Stimulated activated CD4-positive, alpha-beta T cell treated with anti-CD3 and anti-CD28 coated beads, Interleukin-2, amount 100 ng/mL, for 4 hours (primary cell): ENCODE measurements around the gene PDIA2.

Source experiments
- DNase-seq: peaks from one replicate; pipeline ENCODE4 v3.0.0-alpha.2; 2020; ENCODE audit warnings: low read depth

PDIA2 gene

DNA sequence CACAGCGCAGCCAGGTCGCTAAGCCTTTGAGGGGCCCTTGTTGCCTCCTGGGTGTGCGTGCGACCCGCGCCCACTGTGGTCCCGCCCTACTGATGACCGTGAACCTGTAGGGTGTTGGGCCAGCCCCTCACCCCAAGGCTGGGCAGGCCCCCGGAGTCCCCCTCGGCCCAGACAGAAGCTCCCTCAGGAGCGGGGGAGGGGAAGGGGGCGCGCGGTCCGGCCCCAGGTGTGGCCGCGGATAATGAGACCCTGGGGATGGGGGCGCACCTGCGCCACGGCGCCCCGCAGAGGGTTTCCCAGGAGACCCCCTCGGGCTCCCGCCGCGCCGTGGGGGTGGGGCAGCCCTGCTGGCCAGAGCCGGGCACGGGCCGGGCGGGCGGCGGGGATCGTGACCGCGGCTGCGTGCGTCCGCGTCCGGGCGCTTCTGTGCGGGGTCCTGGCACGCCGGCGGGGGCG, 2.9 kb upstream of the PDIA2 start:
- DNase-seq = no peak

DNA sequence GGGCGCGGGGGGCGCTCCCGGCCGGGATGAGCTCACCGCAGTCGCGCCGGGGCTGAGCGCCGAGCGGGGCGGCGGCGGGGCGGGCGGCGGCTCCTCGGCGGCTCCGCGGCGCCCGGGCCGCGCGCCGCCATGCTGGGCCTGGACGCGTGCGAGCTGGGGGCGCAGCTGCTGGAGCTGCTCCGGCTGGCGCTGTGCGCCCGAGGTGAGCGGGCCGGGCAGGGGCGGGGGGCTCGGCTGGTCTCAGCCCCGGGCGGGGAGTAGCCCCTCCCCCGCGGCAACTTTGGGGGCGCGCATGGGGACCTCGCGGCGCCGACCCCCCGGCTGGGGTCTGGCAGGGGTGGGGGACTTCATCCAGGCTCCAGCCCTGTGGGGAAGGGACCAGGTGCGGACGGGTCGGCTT, 2.4 kb upstream of the PDIA2 start, which contains the start of gene ARHGDIG:
Gene ARHGDIG (plus strand): TSS at position 40 of the 400 bp plus-strand sequence. CDS start 90 bp downstream, at position 130.
- DNase-seq = no peak

DNA sequence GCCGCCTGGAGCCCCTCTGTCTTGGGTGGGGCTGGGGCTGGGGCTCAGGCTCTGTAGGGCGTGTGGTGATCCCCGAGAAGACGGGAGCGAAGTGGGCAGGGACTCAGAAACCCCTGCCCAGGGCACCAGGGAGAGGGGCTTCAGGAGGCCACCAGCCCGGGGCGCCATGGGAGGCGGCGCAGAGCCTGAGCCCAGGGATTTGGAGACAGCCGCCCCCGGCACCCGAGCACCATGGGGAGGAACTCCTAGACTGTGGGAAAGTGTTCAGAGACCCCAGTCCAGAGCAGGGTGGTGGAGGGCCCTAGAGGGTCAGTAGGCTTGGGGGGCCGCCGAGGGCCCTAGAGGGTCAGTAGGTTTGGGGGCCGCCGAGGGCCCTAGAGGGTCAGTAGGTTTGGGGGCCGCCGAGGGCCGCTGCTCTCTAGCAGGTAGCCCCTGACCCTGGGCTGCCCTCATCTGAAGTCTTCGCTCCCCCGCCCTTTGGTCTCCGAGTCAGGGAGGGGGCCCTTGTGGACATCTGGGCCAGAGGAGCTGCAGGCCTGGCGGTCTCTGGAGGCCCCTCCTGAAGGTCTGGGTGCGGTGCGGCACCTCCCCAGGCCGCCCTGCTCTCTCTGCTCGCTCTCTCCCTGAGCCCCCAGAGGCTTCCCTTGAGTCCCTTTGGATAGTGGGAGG, 1.8 kb upstream of the PDIA2 start:
- no peak for DNase-seq

DNA sequence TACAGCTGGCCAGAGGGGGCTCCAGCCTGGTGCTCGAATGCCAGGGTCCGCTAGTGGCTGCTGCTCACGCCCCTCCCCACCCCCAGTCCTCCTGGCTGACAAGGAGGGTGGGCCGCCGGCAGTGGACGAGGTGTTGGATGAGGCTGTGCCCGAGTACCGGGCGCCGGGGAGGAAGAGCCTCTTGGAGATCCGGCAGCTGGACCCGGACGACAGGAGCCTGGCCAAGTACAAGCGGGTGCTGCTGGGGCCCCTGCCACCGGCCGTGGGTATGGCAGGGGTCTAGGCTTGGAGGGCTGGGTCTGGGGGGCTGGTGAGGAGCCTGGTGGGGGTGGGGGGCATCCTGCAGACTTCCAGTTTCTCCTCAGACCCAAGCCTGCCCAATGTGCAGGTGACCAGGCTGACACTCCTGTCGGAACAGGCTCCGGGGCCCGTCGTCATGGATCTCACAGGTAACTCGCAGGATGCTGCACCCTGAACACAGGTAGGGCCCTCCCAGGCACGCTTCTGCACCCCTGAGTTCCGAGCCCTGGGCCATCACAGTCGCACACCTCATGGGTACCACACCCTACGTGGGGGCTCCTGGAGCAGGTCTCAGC, 1.2 kb upstream of the PDIA2 start:
- no peak for DNase-seq

DNA sequence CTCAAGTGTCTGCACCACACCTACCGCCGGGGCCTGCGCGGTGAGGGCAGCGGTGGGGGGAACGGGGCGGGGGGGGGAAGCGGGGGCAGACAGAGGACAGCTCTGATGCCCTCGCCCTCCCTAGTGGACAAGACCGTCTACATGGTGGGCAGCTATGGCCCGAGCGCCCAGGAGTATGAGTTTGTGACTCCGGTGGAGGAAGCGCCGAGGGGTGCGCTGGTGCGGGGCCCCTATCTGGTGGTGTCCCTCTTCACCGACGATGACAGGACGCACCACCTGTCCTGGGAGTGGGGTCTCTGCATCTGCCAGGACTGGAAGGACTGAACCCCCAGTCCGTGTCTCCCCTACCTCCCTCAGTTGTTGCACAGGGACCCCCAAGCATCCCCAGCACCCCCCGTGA, 473 bp upstream of the PDIA2 start:
- DNase-seq = no peak

DNA sequence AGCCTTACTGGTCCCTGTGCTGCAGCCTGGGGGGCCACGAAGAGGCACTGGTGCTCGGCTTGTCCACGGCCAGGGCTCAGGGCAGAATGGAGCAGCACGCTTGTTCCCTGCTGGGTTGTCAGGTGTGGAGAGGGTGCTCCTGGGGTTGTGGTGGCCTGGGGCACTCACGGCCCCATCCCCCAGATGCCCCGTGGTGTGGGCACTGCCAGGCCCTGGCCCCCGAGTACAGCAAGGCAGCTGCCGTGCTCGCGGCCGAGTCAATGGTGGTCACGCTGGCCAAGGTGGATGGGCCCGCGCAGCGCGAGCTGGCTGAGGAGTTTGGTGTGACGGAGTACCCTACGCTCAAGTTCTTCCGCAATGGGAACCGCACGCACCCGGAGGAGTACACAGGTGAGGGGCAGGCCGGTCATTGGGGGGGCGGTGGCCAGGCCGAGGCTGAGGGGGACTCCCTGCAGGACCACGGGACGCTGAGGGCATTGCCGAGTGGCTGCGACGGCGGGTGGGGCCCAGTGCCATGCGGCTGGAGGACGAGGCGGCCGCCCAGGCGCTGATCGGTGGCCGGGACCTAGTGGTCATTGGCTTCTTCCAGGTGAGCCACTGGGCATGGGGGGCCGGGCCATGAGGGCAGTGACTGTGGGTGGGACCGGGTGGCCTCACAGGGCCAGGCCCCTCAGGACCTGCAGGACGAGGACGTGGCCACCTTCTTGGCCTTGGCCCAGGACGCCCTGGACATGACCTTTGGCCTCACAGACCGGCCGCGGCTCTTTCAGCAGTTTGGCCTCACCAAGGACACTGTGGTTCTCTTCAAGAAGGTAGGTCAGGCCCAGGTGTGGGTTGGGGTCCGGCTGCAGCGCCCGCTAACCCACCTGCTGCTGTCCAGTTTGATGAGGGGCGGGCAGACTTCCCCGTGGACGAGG, 1.5 kb downstream of the PDIA2 start:
- DNase-seq = no peak

DNA sequence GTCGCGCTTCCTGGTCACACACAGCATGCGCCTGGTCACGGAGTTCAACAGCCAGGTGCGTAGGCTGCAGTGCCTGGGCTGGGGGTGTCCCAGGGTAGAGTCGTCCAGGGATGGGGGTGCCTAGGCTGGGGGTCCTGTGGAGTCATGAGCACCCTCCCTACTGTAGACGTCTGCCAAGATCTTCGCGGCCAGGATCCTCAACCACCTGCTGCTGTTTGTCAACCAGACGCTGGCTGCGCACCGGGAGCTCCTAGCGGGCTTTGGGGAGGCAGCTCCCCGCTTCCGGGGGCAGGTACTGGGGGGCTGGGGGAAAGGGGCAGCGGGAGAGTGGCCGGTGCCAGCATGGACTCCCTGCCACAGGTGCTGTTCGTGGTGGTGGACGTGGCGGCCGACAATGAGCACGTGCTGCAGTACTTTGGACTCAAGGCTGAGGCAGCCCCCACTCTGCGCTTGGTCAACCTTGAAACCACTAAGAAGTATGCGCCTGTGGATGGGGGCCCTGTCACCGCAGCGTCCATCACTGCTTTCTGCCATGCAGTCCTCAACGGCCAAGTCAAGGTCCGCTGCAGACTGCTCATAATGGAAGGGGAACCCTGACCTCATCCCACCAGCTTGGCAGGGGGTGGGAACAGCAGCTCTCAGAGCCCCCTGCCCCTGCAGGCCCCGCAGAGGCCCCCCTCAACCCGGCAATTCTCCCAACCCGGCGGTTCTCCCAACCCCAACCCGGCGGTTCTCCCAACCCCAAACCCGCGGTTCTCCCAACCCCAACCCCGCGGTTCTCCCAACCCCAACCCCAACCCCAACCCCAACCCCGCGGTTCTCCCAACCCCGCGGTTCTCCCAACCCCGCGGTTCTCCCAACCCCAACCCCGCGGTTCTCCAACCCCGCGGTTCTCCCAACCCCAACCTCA, 2.4 kb downstream of the PDIA2 start:
- no peak for DNase-seq

DNA sequence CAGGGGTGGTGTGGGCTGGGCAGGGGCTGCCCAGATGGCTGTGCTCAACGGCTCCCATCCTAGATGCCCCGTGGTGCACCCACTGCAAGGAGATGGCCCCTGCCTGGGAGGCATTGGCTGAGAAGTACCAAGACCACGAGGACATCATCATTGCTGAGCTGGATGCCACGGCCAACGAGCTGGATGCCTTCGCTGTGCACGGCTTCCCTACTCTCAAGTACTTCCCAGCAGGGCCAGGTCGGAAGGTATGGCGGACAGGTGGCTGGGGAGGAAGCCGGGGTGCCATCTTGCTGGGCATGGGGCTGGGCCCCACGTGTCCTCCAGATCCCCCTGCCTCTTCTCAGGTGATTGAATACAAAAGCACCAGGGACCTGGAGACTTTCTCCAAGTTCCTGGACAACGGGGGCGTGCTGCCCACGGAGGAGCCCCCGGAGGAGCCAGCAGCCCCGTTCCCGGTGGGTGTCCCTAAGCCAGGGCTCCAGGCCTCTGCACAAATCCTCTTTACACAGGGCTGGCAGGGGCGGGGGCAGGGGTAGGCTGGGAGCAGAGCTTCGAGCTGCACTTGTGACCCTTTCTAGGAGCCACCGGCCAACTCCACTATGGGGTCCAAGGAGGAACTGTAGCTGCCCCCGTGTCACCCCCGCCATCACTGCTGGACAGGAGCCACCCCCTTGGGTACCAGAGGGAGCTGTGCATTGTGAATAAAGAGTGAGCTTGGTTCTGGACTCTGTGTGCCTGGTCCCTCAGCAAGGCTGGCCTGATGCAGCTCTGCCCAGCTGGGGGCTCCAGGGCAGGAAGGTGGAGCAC, 3.7 kb downstream of the PDIA2 start:
- no peak for DNase-seq

DNA sequence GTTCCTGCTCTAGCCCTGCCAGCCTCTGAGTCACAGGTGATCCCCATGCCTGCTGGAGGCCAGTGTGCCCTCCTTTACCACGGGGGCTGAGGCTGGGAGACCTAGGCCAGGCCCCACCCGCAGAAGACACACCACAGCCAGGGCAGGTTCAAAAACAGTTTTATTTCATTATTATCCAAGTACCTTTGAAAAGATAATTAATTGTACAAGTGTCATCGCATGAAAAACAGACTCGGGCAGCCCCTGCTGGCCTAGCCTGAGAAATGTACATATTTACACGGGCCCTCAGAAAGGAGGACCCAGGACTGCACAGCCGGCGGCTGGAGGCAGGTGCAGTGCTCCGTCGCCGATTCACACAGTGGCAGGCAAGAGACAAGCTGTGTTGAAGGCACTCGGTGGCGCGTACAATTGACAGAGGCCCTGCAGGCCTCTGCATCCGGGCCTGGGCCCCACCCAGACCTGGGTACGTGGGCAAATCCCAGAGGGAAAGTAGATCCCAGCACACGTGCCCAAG, 4.4 kb downstream of the PDIA2 start:
- no peak for DNase-seq

DNA sequence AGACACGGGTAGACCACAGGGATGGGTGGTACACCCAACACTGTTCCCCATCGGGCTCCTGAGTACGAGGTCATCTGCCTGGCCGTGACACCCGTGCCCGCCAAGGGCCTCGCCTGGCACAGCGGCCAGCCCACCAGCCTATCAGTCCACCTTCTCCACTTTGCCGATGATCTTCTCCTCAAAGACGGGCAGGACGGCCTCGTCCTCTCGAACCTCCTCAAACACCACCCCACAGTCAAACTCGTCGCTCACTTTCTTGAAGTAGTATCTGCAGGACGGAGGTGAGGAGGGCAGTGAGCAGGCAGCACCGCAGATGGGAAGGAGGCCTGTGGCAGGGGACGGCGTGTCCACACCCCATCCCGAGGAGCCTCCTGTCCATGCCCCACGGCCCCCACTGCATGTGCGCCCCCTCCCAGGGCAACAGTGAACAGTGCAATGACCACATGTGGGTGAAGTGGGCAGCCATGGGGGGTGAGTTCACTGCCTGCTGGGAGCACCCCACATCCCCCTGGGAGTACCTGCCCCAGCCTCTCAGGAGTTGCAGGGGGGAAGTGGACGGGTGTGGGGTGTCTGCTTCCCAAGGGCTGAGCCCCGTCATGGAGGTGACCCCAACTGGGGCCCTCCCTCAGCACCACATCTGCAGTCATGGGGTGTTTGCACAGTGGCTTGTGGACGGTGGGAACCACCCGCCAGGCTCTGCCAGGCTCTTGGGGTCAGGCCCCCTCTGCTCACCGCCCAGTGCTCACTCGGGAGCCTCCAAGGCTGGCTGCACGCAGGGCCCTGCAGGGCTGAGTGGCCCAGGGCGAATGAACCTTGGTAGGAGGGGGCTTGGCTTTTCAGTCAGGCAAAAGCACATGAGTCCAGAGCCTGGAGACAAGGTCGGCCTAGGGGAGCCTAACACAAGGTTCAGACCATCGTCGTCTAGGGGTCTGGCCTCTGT, 5.3 kb downstream of the PDIA2 start:
- DNase-seq = no peak

DNA sequence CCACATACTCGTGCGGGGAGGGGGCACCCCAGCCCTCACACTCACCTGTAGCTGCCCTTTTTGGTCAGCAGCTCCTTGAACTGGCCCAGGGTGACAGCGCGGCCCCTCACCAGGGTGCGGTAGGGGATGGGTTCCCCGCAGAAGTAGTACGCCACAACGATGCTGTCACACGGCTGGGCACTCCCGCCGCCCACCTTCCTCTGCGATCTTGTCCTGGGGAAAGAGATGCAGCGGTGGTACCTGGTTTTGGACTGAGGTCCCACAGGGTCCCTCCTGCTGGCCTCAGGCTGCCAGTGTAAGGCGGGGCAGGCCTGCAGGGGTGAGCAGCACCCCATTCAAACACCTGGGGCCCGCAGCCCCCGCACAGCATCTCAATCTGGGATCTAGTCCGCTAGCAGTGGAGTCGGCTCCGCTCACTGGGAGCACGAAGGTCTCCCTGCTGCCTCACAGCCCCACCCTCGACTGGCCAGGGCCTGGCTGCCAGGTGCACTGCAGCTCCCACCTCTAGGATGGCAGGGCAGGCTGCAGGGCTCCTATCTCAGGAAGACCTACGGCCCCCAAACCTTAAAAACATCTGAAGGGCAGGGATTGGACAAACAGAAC, 6.5 kb downstream of the PDIA2 start:
- DNase-seq = no peak

DNA sequence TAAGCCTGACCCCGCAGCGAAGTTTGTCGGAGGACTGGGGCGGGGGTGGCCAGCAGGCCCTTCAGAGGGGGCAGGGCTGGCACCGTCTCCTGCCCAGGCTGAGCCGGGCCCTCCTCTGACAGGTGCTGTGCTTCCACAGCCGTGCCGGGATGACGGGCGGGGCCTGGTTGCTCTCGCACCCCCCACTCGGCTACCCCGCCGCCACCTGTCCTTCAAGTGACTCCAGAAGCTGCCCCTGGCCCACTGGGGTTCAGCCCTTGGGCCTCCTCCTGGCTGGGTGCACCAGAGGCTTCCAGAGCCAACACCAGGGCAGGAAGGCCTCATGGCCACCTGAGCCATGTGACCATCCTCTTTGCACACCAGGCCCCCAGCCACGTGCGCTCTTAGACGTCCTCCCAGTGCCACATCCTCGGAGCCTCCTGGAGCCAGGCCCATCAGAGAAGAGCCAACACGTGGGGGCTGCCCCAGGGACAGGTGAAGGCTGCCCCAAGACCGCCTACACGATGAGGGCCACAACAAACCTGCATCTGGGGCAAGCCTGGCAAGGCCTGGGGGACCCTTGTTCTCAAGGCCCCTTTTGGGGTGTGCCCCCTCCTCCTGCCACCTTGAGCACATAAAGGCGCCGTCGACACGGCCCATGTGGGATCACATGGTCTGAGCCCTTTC, 7.2 kb downstream of the PDIA2 start:
- DNase-seq = no peak

DNA sequence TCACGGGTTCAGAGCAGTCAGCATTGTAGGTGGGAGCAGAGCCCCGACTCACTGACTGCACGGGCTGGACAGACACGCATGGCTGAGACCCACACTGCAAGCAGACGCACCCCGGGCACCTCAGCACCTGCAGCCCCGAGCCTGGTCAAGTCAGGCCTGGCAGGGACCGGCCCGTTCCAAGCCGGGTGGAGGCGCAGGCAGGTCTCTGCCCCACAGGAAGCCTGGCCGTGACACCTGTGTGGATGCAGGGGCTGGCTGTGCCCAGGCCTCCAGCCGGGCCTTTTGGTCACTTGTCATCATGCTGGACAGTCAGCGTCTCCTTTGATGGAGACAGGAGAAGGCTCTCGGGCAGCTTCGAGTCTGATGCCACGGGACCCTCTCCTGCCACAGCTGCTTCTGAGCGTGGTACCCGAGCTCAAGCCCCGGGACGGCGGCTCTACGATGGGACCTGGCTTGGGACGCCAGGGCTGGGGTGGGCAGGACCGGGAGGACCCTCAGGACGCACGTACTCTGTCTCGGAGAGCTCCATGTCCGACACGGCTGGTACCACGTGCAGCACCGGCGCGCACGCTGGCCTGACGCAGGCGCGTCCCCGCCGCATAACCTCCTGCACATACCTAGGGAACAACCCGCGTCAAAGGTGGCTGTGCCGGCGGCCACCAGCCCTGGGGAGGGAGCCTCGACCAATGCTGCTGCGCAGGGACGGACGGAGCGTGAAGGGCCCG, 7.9 kb downstream of the PDIA2 start:
- DNase-seq = no peak

DNA sequence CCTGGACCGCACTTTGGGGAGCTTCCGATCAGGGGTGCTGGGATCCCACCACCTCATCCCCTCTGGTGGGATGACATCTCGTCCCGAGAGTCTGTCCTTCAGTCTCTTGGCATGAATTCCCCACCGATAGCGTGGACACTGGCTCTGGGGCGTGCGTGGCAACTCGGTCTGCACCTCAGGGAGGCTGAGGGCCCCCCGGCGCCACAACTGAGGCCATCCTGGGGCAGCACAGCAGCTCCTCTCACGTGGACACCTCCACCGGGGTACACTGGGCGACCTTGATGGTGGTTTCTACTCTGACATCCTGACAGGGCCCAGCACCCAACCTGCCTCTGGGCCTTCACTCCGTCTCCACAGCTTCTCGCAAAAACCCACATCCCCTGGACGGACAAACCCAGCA, 8.6 kb downstream of the PDIA2 start:
- DNase-seq = no peak

DNA sequence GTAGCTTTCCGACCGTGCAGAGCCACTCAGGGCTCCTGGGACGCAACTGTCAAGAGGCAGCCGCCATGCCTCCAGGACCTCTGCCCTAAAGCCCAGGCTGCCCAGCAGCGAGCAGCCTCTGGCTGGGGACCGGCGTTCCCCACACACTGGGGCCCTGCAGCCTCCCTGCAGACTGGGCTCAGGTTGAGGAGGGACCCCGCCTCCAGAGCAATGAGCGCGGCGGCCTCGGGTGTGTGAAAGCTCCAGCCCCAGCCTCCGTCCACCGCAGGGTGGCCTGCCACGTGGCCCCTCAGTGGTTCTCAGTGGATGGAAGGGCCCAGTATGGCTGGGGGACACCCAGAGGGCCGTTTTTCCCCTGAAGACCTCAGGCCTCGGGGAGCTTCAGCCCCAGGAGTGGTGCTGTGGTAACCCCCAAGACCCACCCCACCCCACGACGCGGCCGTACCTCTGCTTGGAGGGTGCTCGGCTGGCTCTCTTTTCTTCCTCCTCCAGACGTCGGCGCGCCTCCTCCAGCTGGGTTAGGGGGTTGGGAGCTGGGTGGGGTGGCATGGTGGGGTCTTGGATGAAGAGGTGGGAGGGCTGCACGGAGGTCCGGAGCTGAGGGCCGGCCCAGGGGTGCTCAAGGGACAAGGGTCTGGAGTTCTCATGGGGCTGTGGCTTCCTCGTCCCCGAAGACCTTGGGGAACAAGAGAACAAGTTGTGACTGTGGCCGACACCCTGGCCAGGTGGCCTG, 10.2 kb downstream of the PDIA2 start:
- DNase-seq = no peak

DNA sequence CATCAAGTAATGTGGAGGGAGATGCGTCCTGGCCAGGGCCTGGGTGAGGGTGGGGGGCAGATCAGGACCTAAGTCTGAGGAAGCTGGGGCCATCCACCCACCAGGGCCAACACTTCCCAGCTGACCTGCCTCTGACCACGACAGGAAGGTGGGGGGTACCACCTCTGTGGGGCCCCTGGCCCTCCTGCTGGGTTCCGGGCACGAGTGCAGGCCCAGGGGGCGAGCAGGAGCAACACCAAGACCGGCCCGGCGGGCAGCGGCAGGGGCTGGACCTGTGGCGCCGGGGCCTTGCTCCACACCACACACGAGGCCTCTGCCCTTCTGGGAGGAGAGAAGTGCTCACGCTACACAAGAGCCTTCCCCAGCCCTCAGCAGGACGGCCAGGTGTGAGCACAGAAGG, 13.3 kb downstream of the PDIA2 start:
- DNase-seq = no peak

DNA sequence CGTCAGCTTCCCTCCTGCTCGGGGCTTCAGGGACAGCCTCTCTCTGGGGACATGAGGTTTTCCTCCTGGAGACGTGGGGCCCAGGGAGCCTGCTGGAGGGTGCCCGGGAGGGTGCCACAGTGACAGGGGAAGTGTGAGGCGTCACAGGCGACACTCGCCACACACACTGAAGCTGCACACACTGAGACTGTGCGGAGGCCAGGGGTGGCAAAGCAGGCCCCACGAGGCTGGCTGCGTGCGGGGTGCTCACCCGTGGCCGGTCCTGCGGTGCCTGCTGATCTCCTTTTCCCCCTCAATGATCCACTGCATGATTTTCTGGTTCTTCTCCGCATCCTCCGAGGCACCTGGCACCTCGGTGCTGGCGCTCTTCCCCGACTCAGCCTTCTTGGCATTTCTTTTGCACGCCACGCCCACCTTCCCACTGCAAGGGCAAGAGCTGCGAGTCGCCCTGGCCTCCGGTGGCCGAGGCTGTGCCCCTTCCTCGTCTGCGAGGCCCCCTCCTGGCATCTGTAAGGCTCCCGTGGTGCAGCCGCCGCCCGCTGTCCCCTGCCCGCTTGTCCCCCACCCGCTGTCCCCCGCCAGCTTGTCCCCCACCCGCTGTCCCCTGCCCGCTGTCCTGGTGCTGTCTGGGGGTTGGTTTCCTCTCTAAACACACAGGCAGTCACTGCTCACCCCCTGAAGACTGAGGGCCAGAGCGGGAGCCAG, 14.0 kb downstream of the PDIA2 start:
- no peak for DNase-seq
